HG02973 (cell line): ENCODE measurements around the gene PSMB1.
"Not testable (repeated sequence)": the region's sequence is repeated elsewhere in the genome, so short reads cannot be mapped to it uniquely, and the experiment has no call there.

ENCODE experiments used
- ATAC-seq: cut with Tn5 transposase; IDR thresholded peaks from one replicate; pipeline ENCODE4 v1.9.1; 2021; ENCODE audit warnings: moderate library complexity; ENCODE audit not compliant: unreplicated experiment

The PSMB1 gene

DNA sequence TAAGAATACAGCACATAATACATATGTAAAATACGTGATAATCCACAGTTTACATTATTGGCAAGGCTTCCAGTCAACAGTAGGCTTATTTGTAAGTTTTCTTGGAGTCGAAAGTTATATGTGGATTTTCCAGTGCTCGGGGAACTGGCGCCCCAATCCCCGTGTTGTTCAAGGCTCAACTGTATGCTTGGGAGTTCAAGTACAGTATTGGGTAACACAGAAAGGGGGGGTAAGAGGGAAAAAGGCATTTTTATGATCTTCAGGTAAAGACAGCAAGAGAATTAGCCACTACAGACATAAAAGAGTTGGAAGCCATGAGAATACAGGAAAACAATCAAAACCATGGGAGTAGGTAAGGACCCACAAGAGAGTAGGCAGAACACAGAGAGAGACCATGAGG lies 16.4 kb downstream of the PSMB1 start:
- no peak for ATAC-seq

DNA sequence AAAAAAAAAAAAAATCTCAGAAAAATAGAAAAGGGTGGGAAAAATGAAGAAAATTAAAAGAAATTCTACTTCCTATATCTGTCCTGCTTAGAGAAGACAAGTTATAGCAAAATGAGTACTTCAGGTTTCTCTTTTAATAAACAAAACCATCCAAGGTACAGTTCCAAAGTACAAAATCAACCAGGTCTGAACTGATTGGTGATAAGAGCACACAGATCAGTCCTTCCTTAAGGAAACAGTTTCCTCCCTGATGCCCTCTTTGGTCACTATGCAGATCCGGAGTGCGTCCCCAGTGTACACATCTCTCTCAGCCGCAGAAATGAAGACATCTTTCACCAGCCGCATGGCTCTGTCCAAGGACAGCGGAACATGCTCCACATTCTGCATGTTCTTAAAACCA lies 18.1 kb downstream of the PSMB1 start:
- no peak for ATAC-seq

DNA sequence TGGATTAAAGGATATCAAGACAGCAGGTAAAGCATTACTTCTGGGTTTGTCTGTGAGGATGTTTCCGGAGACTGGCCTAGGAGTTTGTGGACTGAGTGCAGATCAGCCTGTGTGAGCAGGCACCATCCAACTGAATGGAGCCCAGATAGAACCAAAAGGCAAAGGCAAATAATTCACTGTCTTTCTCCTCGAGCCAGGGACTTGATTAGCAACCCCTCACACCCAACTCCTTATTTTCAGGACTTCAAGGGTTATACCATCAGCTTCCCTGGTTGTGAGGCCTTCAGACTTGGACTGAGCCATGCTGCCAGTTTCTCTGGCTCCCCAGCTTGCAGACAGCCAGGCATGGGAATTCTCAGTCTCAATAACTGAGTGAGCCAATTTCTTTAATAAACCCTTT lies 19.3 kb downstream of the PSMB1 start:
- ATAC-seq = no peak

DNA sequence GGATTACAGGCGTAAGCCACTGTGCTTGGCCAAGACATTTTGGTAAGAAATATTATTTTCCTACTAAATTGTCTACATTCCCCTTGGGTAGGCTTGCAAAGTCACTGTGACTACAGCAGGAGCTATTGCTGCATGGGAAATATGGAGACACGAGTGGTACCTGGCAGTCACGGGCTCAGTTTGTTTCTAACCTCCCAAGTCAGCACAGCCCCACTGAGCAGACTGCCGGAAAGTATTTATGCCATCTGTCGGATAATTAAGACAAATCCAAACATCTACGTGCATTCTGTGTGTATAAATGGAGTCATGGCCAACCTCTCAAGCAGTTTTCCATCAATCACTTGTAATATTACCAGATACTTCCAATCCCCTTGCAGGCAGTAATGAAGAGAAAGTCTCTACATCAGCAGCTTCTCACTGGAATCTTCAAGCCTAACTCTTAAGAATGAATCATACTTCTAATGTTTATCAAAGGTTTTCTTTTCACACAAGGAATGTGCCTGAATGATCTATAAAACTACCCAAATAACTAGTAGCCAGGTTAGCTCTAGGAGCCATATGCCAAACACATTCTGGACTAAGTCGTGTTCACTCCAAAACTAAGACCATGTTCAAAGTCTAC lies 20.1 kb downstream of the PSMB1 start:
- no peak for ATAC-seq

DNA sequence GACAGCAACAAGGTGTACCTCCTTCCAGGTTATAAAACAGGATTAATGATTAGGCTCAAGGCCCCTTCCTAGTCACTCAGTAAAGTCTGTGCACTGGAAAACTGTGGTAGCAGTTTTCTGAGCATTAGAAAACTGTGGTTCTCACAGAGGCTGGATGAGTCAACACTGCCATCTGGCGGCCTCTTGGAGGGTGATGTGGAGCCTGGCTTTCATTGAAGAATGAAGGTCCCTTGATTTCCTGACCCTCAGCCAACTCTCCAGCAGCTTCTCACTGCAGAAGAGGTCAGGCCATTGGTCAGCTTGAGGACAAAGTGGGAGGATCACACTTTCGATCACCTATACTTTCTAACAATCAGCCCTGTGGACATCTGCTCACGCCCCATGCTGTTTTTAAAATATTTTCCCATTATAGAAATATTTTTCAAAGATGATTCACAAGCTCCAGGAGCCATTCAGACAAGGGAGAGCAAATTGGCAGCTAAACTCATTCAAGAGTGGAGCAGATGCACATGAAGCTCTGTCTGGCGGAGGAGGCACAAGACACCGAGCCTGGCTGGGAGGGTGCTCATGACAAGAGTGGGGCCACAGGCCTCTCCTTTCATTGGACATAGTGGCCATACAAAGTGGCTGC lies 23.2 kb downstream of the PSMB1 start:
- peak; percentile 84 for ATAC-seq

DNA sequence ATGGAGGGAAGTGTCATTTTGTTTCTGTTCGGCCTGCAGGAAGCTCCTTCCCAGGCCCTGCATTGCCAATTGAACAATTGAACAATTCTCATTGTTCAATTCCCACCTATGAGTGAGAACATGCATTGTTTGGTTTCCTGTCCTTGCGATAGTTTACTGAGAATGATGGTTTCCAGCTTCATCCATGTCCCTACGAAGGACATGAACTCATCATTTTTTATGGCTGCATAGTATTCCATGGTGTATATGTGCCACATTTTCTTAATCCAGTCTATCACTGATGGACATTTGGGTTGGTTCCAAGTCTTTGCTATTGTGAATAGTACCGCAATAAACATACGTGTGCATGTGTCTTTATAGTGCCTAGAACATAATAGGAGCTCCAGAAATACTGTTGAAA lies 25.1 kb downstream of the PSMB1 start:
- ATAC-seq = not testable (repeated sequence)

DNA sequence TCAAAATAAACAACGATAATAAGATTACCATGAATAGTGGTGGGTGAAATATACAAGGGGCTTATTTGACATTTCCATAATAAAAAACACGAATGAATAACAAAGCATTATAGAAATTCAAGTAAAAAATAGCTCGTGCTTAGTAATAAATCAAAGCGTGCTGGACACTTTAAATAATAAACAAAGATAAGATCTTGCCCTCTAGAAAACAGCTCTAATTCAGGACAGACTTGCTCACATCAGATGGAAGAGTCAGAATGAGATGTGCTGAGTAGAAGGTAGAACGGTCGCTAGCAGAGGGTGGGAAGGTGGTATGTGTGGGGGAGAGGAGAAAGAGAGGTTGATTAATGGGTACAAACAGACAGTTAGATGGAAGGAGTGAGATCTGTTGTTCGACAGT lies 27.3 kb downstream of the PSMB1 start:
- ATAC-seq = no peak

DNA sequence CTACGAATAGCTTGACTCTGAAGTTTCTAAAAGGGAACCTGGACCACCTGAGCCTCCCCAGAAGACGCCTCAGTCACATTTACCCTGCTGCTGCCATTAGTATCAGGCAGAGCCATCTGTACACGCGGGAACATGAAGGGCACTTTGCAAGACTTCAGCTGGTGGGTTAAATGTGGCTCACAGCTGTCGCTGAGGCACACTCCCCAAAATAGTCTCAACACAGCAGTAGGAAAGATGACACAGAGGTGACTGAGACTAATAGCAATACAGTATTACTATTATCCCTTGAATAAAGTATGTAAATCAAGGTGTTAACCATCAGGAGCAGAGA lies 29.0 kb downstream of the PSMB1 start:
- no peak for ATAC-seq

DNA sequence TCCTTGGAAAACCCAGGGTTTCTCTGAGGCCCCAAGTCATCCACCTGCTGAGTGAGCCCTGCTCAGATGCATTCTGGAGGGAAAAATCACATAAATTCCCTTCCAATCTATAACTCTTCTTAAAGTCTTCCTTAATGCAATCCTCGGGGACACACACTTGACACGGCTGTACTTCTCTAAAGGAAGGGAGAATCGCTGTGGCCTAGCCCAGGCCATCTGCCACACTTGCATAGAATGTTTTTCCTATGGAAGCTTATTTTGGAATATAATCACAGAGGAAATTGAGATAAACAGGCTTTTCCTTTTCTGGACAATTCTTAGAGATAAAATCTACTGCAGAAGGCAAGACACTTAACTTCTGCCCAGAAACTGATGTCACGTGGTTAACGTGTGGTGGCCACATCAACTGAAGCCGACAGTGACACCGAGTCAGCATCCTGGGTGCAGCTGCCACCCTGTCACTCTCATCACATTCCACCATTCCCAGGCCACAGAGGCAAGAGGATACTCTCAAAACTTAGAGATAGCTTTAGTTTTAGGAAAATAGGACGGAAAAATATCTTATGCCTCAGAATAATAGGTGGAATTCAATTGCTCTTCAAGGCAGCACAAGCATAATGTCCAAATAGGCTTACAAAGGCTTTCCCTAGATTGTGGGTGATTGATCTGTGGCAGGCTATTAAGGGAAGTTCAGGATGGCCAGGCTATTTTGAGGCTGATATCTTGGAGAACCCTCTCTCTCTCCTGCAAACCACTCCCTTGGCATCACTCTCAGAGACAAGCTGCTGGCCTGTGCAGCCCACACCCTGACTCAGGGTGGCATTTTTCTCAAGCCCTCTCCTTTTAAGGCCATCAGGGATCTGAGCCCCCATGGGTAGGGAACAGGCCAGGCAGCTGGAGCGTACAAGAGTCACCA lies 29.6 kb downstream of the PSMB1 start:
- no peak for ATAC-seq

DNA sequence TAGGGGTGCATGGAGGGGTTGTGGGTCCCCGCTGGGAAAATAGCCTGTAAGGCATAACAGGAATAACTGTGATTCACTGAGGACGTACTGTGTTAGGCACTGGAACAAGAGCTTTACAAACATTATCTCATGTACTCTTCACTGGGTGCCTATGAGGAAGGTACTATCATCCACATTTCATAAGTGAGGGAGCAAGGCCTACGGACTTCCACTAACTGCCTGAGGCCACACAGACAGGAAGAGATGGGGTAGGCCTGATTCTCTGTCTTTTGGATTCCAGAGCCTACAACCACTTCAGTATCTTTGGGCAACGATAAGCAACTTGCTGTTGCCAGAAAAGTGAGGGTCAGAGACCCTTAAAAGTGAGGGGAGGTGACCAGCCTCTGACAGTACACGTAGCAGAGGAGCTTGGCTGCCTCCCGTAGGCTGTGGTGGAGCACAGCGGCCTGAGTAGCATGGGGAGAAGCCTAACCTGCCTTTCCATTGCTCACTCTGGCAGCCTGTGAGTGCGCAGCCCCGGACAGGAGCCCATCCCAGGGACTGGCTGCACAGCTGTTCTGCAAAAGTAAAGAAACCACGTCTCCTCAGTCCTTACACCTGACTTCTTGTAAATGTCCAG lies 30.4 kb downstream of the PSMB1 start:
- no peak for ATAC-seq

DNA sequence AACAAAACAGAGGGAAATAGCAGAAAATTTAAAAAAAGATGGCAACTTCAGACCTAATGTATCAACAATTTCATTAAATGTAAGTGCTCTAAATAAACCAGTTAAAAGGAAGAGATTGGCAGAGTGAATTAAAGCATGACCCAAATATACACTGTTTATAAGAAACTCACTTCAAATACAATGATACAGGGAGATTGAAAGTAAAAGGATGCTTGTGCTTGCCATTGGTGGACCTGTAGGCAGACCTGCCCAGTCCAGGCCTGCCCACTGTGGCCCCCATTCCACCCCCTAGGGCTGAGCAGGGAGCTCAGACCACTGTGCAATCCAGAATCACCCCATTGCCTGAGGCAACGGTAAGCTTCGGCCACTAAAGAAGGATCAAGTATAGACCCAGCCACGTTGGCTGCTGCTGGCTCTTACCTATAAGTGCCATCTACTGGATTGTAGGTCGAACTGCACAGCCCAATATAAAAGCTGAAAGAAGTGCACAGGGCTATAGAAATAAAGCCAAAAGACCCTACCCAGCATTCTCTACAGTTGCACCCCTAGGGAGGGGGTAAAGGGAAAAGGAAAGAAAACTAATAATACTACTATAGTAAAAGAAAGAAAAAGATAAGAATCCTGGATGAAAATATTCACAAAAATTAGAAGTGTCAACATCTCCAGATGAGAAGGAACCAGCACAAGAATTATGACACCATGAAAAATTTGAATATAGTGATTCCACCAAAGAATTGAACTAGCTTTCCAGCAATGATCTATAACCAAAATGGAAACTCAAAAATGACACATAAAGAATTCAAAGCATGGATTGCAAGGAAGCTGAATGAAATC lies 36.1 kb downstream of the PSMB1 start:
- peak; percentile 98 for ATAC-seq

DNA sequence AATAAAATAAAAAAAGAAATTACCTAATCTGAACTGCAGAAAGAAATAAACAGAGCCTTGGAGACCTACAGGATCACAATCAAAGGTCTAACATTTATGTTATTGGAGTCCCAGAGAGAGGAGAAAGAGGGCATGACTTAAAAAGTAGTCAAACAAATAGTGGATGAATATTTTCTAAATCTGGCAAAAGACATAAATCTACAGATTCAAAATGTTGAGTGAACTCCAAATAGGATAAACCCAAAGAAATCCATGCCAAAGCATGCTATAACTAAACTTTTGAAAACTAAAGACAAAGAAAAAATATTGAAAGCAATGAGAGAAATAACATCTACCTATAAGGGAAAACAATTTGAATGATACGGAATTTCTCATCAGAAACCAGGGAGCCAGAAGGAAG lies 38.2 kb downstream of the PSMB1 start:
- no peak for ATAC-seq

DNA sequence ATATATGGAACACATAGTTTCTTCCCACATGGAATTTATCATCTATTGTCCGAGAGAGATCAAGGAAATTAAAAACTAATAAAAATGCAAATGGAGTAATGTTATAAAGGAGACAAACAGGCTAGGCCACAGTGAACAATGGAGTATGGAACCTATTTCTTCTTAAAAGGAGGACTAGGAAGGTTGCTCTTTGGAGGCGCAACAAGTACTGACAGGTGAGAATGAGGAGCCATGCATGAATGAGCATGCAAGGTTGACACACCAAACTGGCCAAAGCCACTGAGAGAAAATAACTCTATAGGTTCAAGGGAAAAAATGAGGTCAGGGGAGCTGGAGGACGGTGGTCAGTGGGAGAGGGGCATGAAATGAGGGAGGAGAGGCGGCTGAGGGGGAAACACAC lies 40.9 kb downstream of the PSMB1 start:
- no peak for ATAC-seq

DNA sequence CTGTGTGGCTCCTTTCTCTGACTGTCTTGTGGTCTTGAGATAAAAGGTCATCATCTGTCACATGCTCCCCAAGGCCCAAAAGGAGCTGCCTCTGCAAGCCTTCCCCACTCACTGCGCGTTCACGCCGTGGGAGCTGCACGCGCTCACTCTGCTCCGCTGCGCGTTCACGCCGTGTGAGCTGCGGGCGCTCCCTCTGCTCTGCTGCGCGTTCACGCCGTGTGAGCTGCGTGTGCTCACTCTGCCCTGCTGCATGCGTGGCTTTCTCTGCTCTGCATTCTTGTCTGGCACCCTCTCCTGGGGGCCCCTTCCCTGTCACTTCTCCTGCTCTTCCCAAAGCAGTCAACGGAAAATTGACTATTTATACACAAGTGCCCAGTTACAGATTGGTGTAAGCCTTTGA lies 42.5 kb downstream of the PSMB1 start:
- ATAC-seq = no peak

DNA sequence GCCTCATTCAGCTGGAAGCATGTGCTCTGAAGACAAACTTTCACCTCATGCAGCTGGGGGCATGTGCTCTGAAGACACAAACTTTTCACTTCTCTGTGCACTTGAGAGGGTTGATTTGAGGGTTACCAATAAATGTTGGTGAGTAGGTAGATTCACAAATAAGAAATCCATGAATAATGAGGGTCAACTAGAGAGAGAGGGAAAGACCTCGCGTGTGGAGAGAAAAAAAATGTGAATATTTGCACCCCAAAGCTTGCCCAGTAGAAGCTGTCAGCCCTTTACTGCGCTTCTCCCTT lies 43.4 kb downstream of the PSMB1 start:
- no peak for ATAC-seq

DNA sequence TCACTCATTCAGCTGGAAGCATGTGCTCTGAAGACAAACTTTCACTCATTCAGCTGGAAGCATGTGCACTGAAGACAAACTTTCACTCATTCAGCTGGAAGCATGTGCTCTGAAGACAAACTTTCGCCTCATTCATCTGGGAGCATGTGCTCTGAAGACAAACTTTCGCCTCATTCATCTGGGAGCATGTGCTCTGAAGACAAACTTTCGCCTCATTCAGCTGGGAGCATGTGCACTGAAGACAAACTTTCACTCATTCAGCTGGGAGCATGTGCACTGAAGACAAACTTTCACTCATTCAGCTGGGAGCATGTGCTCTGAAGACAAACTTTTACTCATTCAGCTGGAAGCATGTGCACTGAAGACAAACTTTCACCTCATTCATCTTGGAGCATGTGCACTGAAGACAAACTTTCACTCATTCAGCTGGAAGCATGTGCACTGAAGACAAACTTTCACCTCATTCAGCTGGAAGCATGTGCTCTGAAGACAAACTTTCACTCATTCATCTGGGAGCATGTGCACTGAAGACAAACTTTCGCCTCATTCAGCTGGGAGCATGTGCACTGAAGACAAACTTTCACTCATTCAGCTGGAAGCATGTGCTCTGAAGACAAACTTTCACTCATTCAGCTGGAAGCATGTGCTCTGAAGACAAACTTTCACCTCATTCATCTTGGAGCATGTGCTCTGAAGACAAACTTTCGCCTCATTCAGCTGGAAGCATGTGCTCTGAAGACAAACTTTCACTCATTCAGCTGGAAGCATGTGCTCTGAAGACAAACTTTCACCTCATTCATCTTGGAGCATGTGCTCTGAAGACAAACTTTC lies 44.0 kb downstream of the PSMB1 start:
- ATAC-seq = not testable (repeated sequence)

DNA sequence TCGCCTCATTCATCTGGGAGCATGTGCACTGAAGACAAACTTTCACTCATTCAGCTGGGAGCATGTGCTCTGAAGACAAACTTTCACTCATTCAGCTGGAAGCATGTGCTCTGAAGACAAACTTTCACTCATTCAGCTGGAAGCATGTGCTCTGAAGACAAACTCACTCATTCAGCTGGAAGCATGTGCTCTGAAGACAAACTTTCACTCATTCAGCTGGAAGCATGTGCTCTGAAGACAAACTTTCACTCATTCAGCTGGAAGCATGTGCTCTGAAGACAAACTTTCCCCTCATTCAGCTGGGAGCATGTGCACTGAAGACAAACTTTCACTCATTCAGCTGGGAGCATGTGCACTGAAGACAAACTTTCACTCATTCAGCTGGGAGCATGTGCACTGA lies 44.8 kb downstream of the PSMB1 start:
- ATAC-seq = not testable (repeated sequence)

DNA sequence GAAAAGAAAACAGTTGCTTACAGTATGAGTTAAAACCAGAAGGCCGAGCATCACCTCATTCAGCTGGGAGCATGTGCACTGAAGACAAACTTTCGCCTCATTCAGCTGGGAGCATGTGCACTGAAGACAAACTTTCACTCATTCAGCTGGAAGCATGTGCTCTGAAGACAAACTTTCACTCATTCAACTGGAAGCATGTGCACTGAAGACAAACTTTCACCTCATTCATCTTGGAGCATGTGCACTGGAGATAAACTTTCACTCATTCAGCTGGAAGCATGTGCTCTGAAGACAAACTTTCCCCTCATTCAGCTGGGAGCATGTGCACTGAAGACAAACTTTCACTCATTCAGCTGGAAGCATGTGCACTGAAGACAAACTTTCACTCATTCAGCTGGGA lies 45.4 kb downstream of the PSMB1 start:
- not testable (repeated sequence) for ATAC-seq

DNA sequence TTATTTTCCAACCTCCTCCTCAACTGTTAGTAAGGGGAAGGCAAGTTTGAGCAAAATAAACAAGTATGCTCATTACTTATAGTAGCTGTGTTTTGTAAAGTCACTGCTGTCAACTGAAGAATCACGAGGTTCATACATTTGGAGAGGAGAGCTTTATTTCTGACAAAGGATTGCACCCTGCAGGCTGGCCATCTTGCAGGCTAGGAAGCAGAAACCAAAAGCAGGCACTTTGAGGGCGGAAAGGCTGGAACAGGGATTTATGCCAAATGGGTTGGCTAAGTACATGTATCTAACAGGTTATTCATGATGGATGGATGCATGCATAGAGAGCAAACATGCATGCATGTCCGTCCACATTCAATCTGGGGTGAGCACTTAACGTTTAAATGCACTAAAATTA lies 46.7 kb downstream of the PSMB1 start:
- no peak for ATAC-seq

DNA sequence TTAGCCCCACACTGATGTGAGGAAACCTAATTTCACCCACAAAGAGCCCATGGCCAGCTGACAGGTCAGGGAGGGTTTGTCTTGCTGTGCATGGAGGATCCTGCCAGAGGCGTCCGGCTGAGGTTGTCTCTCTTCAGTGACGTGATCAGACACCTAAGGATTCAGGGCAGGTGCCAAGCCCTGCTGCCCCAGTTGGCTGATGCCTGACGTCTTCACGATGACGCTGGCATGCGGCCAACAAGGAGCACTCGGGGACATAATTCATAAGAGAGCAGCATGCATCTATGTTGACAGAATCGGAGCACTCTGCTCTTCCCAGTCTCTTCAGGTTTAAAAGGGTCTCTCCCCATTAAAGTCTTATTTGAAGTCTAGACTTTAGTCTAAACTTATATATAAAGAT lies 47.8 kb downstream of the PSMB1 start:
- ATAC-seq = no peak
